Measurements from ENCODE around the gene ARTN. TPM values are rescaled to one million over a fixed set of nuclear protein-coding genes. Genes with fewer than 3 reads are reported as not detected.

Gene ARTN
- total and polyA plus RNA-seq, 2 experiments from 2014 or later = 6.7 to 35.7 TPM

GRCh38 chr1:43887748-43888147 lies 45.9 kb upstream of the ARTN start:
- Histone ChIP-seq H3K27me3 (ENCODE audit: insufficient read depth) (no peaks in the 10 kb centered on the region), H3K4me2 (0 out of 2 replicates have a peak overlapping the region, but pooled peaks have one; percentile 7), H3F3A (replicated peaks; ENCODE audit: low read depth) (no peaks in the 10 kb centered on the region), H3K4me1 (ENCODE audit: insufficient read depth) (peaks cover 32% of the 10 kb centered on the region), H3K9me2 (ENCODE audit: insufficient read depth) (peaks cover 12% of the 10 kb centered on the region), H3K79me2 (replicated peaks; ENCODE audit: insufficient read depth) (no peaks in the 10 kb centered on the region), H3K27ac (ENCODE audit: low read depth) (peak overlapping the region; percentile 63; the same call in 1 of the 2 replicates), H2AFZ (no peak overlapping the region), H4K20me1 (replicated peaks; ENCODE audit: insufficient read depth) (no peaks in the 10 kb centered on the region), H3K4me3 (no peak overlapping the region), H3K36me3 (ENCODE audit: insufficient read depth) (no peaks in the 10 kb centered on the region)
- peaks cover 2% of the 10 kb centered on the region for H3K27me3 Mint-ChIP-seq (ENCODE audit: insufficient read depth, low read depth, poor library complexity)
- H3K27ac Mint-ChIP-seq = no peak overlapping the region
- H3K9me3 Mint-ChIP-seq = no peaks in the 10 kb centered on the region; the same call in 2 of the 3 replicates
- H3K4me1 Mint-ChIP-seq = peaks cover 15% of the 10 kb centered on the region
- ATAC-seq = peak; percentile 53
- TF ChIP-seq JUNB (IDR thresholded peaks at IDR 0.05; ENCODE audit: unreplicated experiment) (no peak), ZNF114 (CRISPR knock-in tag; IDR thresholded peaks at IDR 0.05) (no peak), STAT1 (IDR thresholded peaks at IDR 0.05; ENCODE audit: unreplicated experiment) (no peak), CTCF (conservative IDR thresholded peaks at IDR 0.05; ENCODE audit: low read depth in 2 of 2) (no peak), EZH2phosphoT487 (IDR thresholded peaks at IDR 0.05; ENCODE audit: unreplicated experiment) (no peak), REST (IDR thresholded peaks at IDR 0.05; ENCODE audit: unreplicated experiment) (no peak), NANOG (IDR thresholded peaks at IDR 0.05; ENCODE audit: borderline replicate concordance) (0 out of 2 replicates have a peak, but pooled peaks have one; percentile 0), POLR2AphosphoS5 (IDR thresholded peaks at IDR 0.05; ENCODE audit: low read depth) (no peak), ZNF462 (CRISPR knock-in tag; IDR thresholded peaks at IDR 0.05) (peak; percentile 90), ETS1 (IDR thresholded peaks at IDR 0.05) (no peak), CREB1 (CRISPR knock-in tag; IDR thresholded peaks at IDR 0.05; ENCODE audit: low read depth) (no peak), ZNF331 (CRISPR knock-in tag; IDR thresholded peaks at IDR 0.05; ENCODE audit: low read depth) (no peak), EZH2 (IDR thresholded peaks at IDR 0.05; ENCODE audit: low read depth, unreplicated experiment) (no peak)
- H3K36me3 Mint-ChIP-seq (ENCODE audit: low read depth) = no peaks in the 10 kb centered on the region
- H3K4me3 Mint-ChIP-seq = no peak overlapping the region
- DNase-seq (ENCODE audit: low spot score) = peak; percentile 61

Measured in GM23338 (cell line).